ENCODE results near the gene TRIM5. TPM values are rescaled to one million over a fixed set of nuclear protein-coding genes. Genes with fewer than 3 reads are reported as not detected.
"Not testable (repeated sequence)": the region's sequence is repeated elsewhere in the genome, so short reads cannot be mapped to it uniquely, and the experiment has no call there.

The TRIM5 gene
- total and polyA plus RNA-seq, 2 donors (not counting 3 experiments of a cell fraction or from before 2014, with no cell fraction given): 54.5 to 57.3 TPM

DNA sequence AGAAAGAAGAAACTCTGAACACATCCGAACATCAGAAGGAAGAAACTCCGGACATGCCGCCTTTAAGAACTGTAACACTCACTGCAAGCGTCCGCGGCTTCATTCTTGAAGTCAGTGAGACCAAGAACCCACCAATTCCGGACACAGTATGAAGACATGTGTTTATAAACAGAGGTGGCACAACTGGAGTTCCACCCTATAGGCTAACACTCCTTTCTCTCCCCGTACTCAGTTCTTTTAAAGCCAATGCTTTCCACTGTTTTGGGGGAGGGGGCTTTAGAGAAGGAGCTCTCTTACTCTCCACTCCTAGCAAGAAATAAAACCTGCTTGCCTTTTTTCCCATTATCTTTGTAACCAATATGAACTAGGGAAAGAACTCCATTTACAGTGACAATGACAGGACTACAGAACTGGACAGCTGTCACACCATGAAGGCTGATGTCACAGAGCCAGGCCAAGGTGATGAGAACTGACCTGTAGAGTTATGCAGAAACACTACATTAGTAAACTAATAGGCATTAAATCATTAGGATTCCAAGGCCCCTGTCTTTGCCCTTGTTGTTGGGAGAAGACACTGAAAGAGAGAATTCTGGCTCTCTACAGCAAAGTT lies 733 bp downstream of the TRIM5 start:
- Histone ChIP-seq H3K9me3 (replicated peaks; ENCODE audit: control insufficient read depth, insufficient read depth, low read length) (no peaks in the 10 kb centered on the region), H3K4me3 (replicated peaks in 1 of 3; ENCODE audit: insufficient read depth in 1 of 3, low read depth in 1 of 3, low read length in 3 of 3) (peak overlapping the region; percentile 38 to 94 (median 62)), H3K4me2 (ENCODE audit: insufficient read depth, low read length) (peak overlapping the region; percentile 88), H3K9me1 (replicated peaks; ENCODE audit: control insufficient read depth, extremely low read depth, insufficient read depth, low read length) (no peaks in the 10 kb centered on the region), H4K20me1 (replicated peaks; ENCODE audit: control insufficient read depth, extremely low read depth, insufficient read depth, low read length) (peaks cover 3% of the 10 kb centered on the region), H3K27ac (ENCODE audit: insufficient read depth, low read depth, low read length) (peak overlapping the region; percentile 98), H3K27me3 (ENCODE audit: control insufficient read depth in 2 of 2, insufficient read depth in 2 of 2, low read length in 2 of 2) (no peaks in the 10 kb centered on the region), H3K36me3 (ENCODE audit: control insufficient read depth in 2 of 2, extremely low read depth in 1 of 2, insufficient read depth in 2 of 2, low read length in 2 of 2) (peaks cover 3 to 6% of the 10 kb centered on the region in 2 experiments), H3K9ac (replicated peaks; ENCODE audit: extremely low read depth, insufficient read depth, low read length) (peak overlapping the region; percentile 100), H2AFZ (ENCODE audit: low read depth, low read length) (no peak overlapping the region), H3K79me2 (ENCODE audit: control insufficient read depth, insufficient read depth, low read length) (peaks cover 36% of the 10 kb centered on the region), H3K4me1 (ENCODE audit: control insufficient read depth, extremely low read depth, insufficient read depth, low read length) (peaks cover 10% of the 10 kb centered on the region)
- intact Hi-C loops (cut with micrococcal nuclease) (loop anchor here (1.0 to 2.0 kb wide), 3 partner anchors 28 to 125 kb away; partner anchors contain the start of gene OR52N2), dilution Hi-C loops (cut with MboI; ENCODE audit: extremely low pct_ligation_motif_present, low sequenced_read_pairs) (no loop called here)
- TF ChIP-seq POLR2A (IDR thresholded peaks at IDR 0.05; ENCODE audit: low read depth, low read length): no peak
- CTCF ChIA-PET: interaction anchor here (0.6 to 1.9 kb wide), 18 partner anchors 9 to 679 kb away, joined by 3 to 15 read pairs (median 4); partner anchors contain the start of gene OR52N2
- POLR2A ChIA-PET: interaction anchor here (1.0 to 2.3 kb wide), 3 partner anchors 14 to 63 kb away, joined by 3 to 6 read pairs (median 5); no protein-coding TSS in a partner anchor
- TSS peak; percentile 96 for BruUV-seq (replicated peaks)
- DNase-seq (ENCODE audit: low read depth, low spot score) (no peak), FAIRE-seq (no peak)

DNA sequence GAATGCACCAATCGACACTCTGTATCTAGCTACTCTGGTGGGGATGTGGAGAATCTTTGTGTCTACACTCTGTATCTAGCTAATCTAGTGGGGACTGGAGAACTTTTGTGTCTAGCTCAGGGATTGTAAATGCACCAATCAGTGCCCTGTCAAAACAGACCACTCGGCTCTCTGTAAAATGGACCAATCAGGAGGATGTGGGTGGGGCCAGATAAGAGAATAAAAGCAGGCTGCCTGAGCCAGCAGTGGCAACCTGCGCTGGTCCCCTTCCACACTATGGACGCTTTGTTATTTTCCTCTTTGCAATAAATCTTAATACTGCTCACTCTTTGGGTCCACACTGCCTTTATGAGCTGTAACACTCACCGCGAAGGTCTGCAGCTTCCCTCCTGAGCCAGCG lies 1.3 kb downstream of the TRIM5 start:
- Histone ChIP-seq H3K79me2 (ENCODE audit: control insufficient read depth, insufficient read depth, low read length) (peaks cover 38% of the 10 kb centered on the region), H3K4me2 (ENCODE audit: insufficient read depth, low read length) (peak overlapping the region; percentile 88), H3K4me3 (replicated peaks in 1 of 3; ENCODE audit: insufficient read depth in 1 of 3, low read depth in 1 of 3, low read length in 3 of 3) (peak overlapping the region in 2 of 3 experiments; percentile 38 to 94), H3K36me3 (ENCODE audit: control insufficient read depth in 2 of 2, extremely low read depth in 1 of 2, insufficient read depth in 2 of 2, low read length in 2 of 2) (peaks cover 4 to 10% of the 10 kb centered on the region in 2 experiments)
- BruUV-seq (replicated peaks); dilution Hi-C loops (cut with MboI; ENCODE audit: extremely low pct_ligation_motif_present, low sequenced_read_pairs); H4K20me1 ChIP-seq (replicated peaks; ENCODE audit: control insufficient read depth, extremely low read depth, insufficient read depth, low read length); H3K9me1 ChIP-seq (replicated peaks; ENCODE audit: control insufficient read depth, extremely low read depth, insufficient read depth, low read length); H3K27me3 ChIP-seq (ENCODE audit: control insufficient read depth in 2 of 2, insufficient read depth in 2 of 2, low read length in 2 of 2); DNase-seq (ENCODE audit: low read depth, low spot score); FAIRE-seq; H3K9me3 ChIP-seq (replicated peaks; ENCODE audit: control insufficient read depth, insufficient read depth, low read length); H3K4me1 ChIP-seq (ENCODE audit: control insufficient read depth, extremely low read depth, insufficient read depth, low read length); H3K9ac ChIP-seq (replicated peaks; ENCODE audit: extremely low read depth, insufficient read depth, low read length); H3K27ac ChIP-seq (ENCODE audit: insufficient read depth, low read depth, low read length); H2AFZ ChIP-seq (ENCODE audit: low read depth, low read length): not testable (repeated sequence)
- CTCF ChIA-PET: interaction anchor here (1.5 to 1.9 kb wide), 4 partner anchors 29 to 207 kb away, joined by 5 to 8 read pairs (median 6); no protein-coding TSS in a partner anchor
- POLR2A ChIA-PET: interaction anchor here (1.0 to 2.3 kb wide), 2 partner anchors 13 to 63 kb away, joined by 3 to 6 read pairs; no protein-coding TSS in a partner anchor
- intact Hi-C loops (cut with micrococcal nuclease): loop anchor here (1.0 to 2.0 kb wide), 3 partner anchors 29 to 125 kb away; partner anchors contain the start of gene OR52N2

DNA sequence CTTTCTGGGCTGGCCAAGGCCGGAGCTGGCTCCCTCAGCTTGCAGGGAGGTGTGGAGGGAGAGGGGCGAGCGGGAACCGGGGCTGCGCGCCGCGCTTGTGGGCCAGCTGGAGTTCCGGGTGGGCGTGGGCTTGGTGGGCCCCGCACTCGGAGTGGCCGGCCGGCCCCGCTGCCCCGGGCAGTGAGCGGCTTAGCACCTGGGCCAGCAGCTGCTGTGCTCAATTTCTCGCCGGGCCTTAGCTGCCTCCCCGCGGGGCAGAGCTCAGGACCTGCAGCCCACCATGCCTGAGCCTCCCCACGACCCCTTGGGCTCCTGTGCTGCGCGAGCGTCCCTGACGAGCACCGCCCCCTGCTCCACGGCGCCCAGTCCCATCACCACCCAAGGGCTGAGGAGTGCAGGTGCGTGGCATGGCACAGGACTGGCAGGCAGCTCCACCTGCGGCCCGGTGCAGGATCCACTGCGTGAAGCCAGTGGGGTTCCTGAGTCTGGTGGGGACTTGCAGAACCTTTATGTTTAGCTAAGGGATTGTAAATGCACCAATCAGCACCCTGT lies 1.9 kb downstream of the TRIM5 start:
- H3K9ac ChIP-seq (replicated peaks; ENCODE audit: extremely low read depth, insufficient read depth, low read length); H3K27ac ChIP-seq (ENCODE audit: insufficient read depth, low read depth, low read length); H3K9me3 ChIP-seq (replicated peaks; ENCODE audit: control insufficient read depth, insufficient read depth, low read length); POLR2A ChIA-PET; H3K4me1 ChIP-seq (ENCODE audit: control insufficient read depth, extremely low read depth, insufficient read depth, low read length); intact Hi-C loops (cut with micrococcal nuclease); dilution Hi-C loops (cut with MboI; ENCODE audit: extremely low pct_ligation_motif_present, low sequenced_read_pairs); DNase-seq (ENCODE audit: low read depth, low spot score); H3K4me2 ChIP-seq (ENCODE audit: insufficient read depth, low read length); BruUV-seq (replicated peaks); H3K4me3 ChIP-seq (replicated peaks in 1 of 3; ENCODE audit: insufficient read depth in 1 of 3, low read depth in 1 of 3, low read length in 3 of 3); H4K20me1 ChIP-seq (replicated peaks; ENCODE audit: control insufficient read depth, extremely low read depth, insufficient read depth, low read length); H3K9me1 ChIP-seq (replicated peaks; ENCODE audit: control insufficient read depth, extremely low read depth, insufficient read depth, low read length); FAIRE-seq; H3K27me3 ChIP-seq (ENCODE audit: control insufficient read depth in 2 of 2, insufficient read depth in 2 of 2, low read length in 2 of 2); H2AFZ ChIP-seq (ENCODE audit: low read depth, low read length): not testable (repeated sequence)
- CTCF ChIA-PET: interaction anchor here (1.6 kb wide), 1 partner anchor 83 kb away, joined by 5 read pairs; no protein-coding TSS in a partner anchor
- H3K36me3 ChIP-seq (ENCODE audit: control insufficient read depth in 2 of 2, extremely low read depth in 1 of 2, insufficient read depth in 2 of 2, low read length in 2 of 2): peaks cover 11 to 16% of the 10 kb centered on the region in 2 experiments
- H3K79me2 ChIP-seq (ENCODE audit: control insufficient read depth, insufficient read depth, low read length): peaks cover 38% of the 10 kb centered on the region
